ENCODE results near the gene MOV10L1.

DNA sequence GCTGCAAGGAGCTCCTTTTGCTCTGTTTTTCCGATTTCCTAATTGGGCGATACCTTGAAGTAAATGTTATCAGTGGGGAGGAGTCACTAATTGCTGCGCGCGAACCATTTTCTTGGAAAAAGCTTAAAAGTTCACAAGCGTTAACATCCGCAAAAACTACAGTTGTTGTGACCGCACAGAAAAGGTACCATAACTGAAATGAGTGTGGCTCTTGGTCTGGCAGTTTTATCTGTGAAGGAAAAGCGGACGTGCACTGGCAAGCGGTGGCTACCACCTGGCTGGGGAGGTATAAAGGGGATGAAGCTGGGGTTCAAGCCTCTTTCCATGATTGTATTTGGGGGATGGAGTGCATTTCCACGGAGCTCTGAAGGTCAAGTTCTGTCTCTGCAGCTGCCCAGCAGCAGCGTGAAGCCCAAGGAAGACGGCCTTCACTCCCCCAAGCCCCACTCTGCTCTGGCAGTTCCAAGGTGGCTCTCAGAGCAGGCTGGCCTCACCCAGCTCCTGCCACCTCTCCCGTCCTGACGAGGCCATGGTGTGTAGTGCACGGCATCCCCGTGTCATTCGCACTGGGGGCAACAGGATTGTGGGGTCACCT lies 27.5 kb downstream of the MOV10L1 start:
- TF ChIP-seq, protein P1, sequence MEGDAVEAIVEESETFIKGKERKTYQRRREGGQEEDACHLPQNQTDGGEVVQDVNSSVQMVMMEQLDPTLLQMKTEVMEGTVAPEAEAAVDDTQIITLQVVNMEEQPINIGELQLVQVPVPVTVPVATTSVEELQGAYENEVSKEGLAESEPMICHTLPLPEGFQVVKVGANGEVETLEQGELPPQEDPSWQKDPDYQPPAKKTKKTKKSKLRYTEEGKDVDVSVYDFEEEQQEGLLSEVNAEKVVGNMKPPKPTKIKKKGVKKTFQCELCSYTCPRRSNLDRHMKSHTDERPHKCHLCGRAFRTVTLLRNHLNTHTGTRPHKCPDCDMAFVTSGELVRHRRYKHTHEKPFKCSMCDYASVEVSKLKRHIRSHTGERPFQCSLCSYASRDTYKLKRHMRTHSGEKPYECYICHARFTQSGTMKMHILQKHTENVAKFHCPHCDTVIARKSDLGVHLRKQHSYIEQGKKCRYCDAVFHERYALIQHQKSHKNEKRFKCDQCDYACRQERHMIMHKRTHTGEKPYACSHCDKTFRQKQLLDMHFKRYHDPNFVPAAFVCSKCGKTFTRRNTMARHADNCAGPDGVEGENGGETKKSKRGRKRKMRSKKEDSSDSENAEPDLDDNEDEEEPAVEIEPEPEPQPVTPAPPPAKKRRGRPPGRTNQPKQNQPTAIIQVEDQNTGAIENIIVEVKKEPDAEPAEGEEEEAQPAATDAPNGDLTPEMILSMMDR (IDR thresholded peaks at IDR 0.05; ENCODE audit: low read depth, low read length) = no peak
- TF ChIP-seq EZH2phosphoT487 (IDR thresholded peaks at IDR 0.05; ENCODE audit: low read depth) = no peak
